Measurements from ENCODE around the gene PSMB7. TPM values are rescaled to one million over a fixed set of nuclear protein-coding genes. Genes with fewer than 3 reads are reported as not detected.

The PSMB7 gene
- total RNA-seq, 3 donors from 2014 or later (not counting 1 experiment from before 2014, with no cell fraction given) = 75.6 to 75.9 (median 75.8) TPM

- WGBS (ENCODE audit: insufficient coverage) = 95% methylated on average over 26 of the region's 26 CpGs
- Histone ChIP-seq H3K36me3 (ENCODE audit: control insufficient read depth, insufficient read depth, low read length) (peaks cover 75% of the 10 kb centered on the region), H3K9me3 (ENCODE audit: control insufficient read depth, insufficient read depth, low read length) (no peaks in the 10 kb centered on the region), H3K4me1 (ENCODE audit: control insufficient read depth, insufficient read depth, low read length) (no peaks in the 10 kb centered on the region), H3K27ac (ENCODE audit: low read length) (no peak overlapping the region), H3K4me3 (ENCODE audit: low read length) (no peak overlapping the region), H3K27me3 (ENCODE audit: control insufficient read depth, insufficient read depth, low read length) (no peaks in the 10 kb centered on the region)
- intact Hi-C loops (cut with micrococcal nuclease) = no loop called here
- H3K4me1 Mint-ChIP-seq = no peaks in the 10 kb centered on the region
- H3K36me3 Mint-ChIP-seq = no peaks in the 10 kb centered on the region
- no peak for ATAC-seq
- H3K4me3 Mint-ChIP-seq = no peak overlapping the region
- peak overlapping the region in 1 of 2 donors; percentile 75 for H3K27ac Mint-ChIP-seq
- H3K27me3 Mint-ChIP-seq (ENCODE audit: low read depth in 2 of 2) = no peaks in the 10 kb centered on the region
- no peaks in the 10 kb centered on the region for H3K9me3 Mint-ChIP-seq
- DNase-seq = no peak
- TF ChIP-seq CTCF (IDR thresholded peaks at IDR 0.05) = no peak
Measured at GRCh38 chr9:124347206-124347967, 67.9 kb downstream of the PSMB7 start.

- H3K9me3 ChIP-seq (ENCODE audit: control insufficient read depth, insufficient read depth, low read length) = no peaks in the 10 kb centered on the region
- H3K27me3 Mint-ChIP-seq (ENCODE audit: low read depth in 2 of 2) = no peaks in the 10 kb centered on the region
- H3K4me3 Mint-ChIP-seq = no peak overlapping the region
- no peaks in the 10 kb centered on the region for H3K4me1 Mint-ChIP-seq
- DNase-seq (no peak), ATAC-seq (no peak)
- H3K27me3 ChIP-seq (ENCODE audit: control insufficient read depth, insufficient read depth, low read length) = no peaks in the 10 kb centered on the region
- 77% methylated on average over 34 of the region's 34 CpGs for WGBS (ENCODE audit: insufficient coverage)
- TF ChIP-seq CTCF (IDR thresholded peaks at IDR 0.05) = no peak
- H3K36me3 ChIP-seq (ENCODE audit: control insufficient read depth, insufficient read depth, low read length) = peaks cover 69% of the 10 kb centered on the region
- H3K4me3 ChIP-seq (ENCODE audit: low read length) = no peak overlapping the region
- no peaks in the 10 kb centered on the region for H3K4me1 ChIP-seq (ENCODE audit: control insufficient read depth, insufficient read depth, low read length)
- H3K27ac ChIP-seq (ENCODE audit: low read length) = no peak overlapping the region
- H3K9me3 Mint-ChIP-seq = no peaks in the 10 kb centered on the region
- intact Hi-C loops (cut with micrococcal nuclease) = no loop called here
- no peaks in the 10 kb centered on the region for H3K36me3 Mint-ChIP-seq
- peak overlapping the region in 1 of 2 donors; percentile 75 for H3K27ac Mint-ChIP-seq
Measured at GRCh38 chr9:124346347-124347163, 68.7 kb downstream of the PSMB7 start.

- no peaks in the 10 kb centered on the region for H3K27me3 ChIP-seq (ENCODE audit: control insufficient read depth, insufficient read depth, low read length)
- no peak overlapping the region for H3K27ac ChIP-seq (ENCODE audit: low read length)
- Mint-ChIP-seq H3K27ac (no peak overlapping the region), H3K4me3 (no peak overlapping the region), H3K9me3 (no peaks in the 10 kb centered on the region), H3K4me1 (peaks cover 0 to 6% of the 10 kb centered on the region in 2 donors), H3K27me3 (ENCODE audit: low read depth in 2 of 2) (no peaks in the 10 kb centered on the region), H3K36me3 (no peaks in the 10 kb centered on the region)
- no peaks in the 10 kb centered on the region for H3K4me1 ChIP-seq (ENCODE audit: control insufficient read depth, insufficient read depth, low read length)
- no peaks in the 10 kb centered on the region for H3K9me3 ChIP-seq (ENCODE audit: control insufficient read depth, insufficient read depth, low read length)
- 93% methylated on average over 9 of the region's 9 CpGs for WGBS (ENCODE audit: insufficient coverage)
- H3K36me3 ChIP-seq (ENCODE audit: control insufficient read depth, insufficient read depth, low read length) = peaks cover 63% of the 10 kb centered on the region
- DNase-seq (no peak), ATAC-seq (no peak)
- H3K4me3 ChIP-seq (ENCODE audit: low read length) = no peak overlapping the region
- no peak for TF ChIP-seq CTCF (IDR thresholded peaks at IDR 0.05)
- intact Hi-C loops (cut with micrococcal nuclease) = no loop called here
Measured at GRCh38 chr9:124345751-124346281, 69.4 kb downstream of the PSMB7 start.

All from natural killer cell (primary cell).